C4-2B (cell line): ENCODE results near the gene PRR20G.
"Not testable (repeated sequence)": the region's sequence is repeated elsewhere in the genome, so short reads cannot be mapped to it uniquely, and the experiment has no call there.

Experiments
- CTCF ChIP-seq: fragments of 450-650 bp; conservative IDR thresholded peaks from 2 replicates; pipeline ENCODE4 v1.5.1; 2017; ENCODE audit warnings: mild to moderate bottlenecking
- ZFX ChIP-seq: fragments of 450-650 bp; IDR thresholded peaks from 2 replicates; pipeline ENCODE4 v1.6.1; 2017

DNA sequence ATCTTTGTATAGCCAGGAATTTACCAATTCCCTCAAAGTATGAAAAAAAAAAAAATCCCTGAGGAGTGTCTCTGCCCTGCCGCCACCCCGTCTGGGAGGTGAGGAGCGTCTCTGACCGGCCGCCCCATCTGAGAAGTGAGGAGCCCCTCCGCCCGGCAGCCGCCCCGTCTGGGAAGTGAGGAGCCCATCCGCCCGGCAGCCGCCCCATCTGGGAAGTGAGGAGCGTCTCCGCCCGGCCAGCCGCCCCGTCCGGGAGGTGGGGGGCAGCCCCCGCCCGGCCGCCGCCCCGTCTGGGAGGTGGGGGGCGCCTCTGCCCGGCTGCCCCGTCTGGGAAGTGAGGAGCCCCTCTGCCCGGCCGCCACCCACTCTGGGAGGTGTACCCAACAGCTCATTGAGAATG lies 21.0 kb upstream of the PRR20G start:
- not testable (repeated sequence) for TF ChIP-seq CTCF, ZFX
